ENCODE results near the gene NOL7. TPM values are rescaled to one million over a fixed set of nuclear protein-coding genes. Genes with fewer than 3 reads are reported as not detected.

Gene NOL7
- total RNA-seq, 1 experiment from 2014 or later, result 73.7 TPM

- CTCF ChIA-PET, result no interaction called here
- Histone ChIP-seq H3K4me3 (replicated peaks in 1 of 2; ENCODE audit: low read depth in 1 of 2, low read length in 2 of 2) (no peak overlapping the region), H2AFZ (ENCODE audit: low read depth, low read length, poor library complexity, severe bottlenecking) (no peak overlapping the region), H4K20me1 (ENCODE audit: insufficient read depth) (no peaks in the 10 kb centered on the region), H3K9me2 (ENCODE audit: insufficient read depth) (no peaks in the 10 kb centered on the region), H3K9me3 (ENCODE audit: control insufficient read depth in 1 of 2, insufficient read depth in 1 of 2, low read depth in 1 of 2, low read length in 2 of 2) (no peaks in the 10 kb centered on the region), H3K9ac (ENCODE audit: low read length) (no peak overlapping the region), H3K4me1 (ENCODE audit: control insufficient read depth in 1 of 2, insufficient read depth in 2 of 2, low read length in 2 of 2) (no peaks in the 10 kb centered on the region), H3K4me2 (ENCODE audit: low read length) (no peak overlapping the region), H3K36me3 (ENCODE audit: control insufficient read depth in 1 of 2, insufficient read depth in 2 of 2, low read length in 2 of 2) (no peaks in the 10 kb centered on the region; a peak in 1 of 4 replicates), H3K27me3 (ENCODE audit: insufficient read depth, low read length) (no peaks in the 10 kb centered on the region), H3K27ac (ENCODE audit: low read depth, low read length) (no peak overlapping the region), H3K79me2 (ENCODE audit: insufficient read depth, low read length) (no peaks in the 10 kb centered on the region)
- no peak for ATAC-seq
- BruUV-seq (replicated peaks), result no TSS peak
- RAD21 ChIA-PET (ENCODE audit: low non-redundant PET in 1 of 2, low total read pairs in 2 of 2, uncharacterized antibody in 2 of 2, unreplicated experiment in 2 of 2), result no interaction called here
- POLR2A ChIA-PET, result no interaction called here
- TF ChIP-seq ZBTB33 (IDR thresholded peaks at IDR 0.05; ENCODE audit: extremely low read depth, insufficient replicate concordance, low read length) (no peak), TCF7L2 (IDR thresholded peaks at IDR 0.05; ENCODE audit: borderline replicate concordance, extremely low read depth, insufficient read depth, insufficient read length) (no peak), SP1 (IDR thresholded peaks at IDR 0.05; ENCODE audit: low read depth) (no peak), JUND (IDR thresholded peaks at IDR 0.05) (no peak), REST (IDR thresholded peaks at IDR 0.05; ENCODE audit: low read depth) (no peak), EZH2phosphoT487 (IDR thresholded peaks at IDR 0.05; ENCODE audit: borderline replicate concordance) (no peak), MAX (IDR thresholded peaks at IDR 0.05) (no peak), EGR1 (IDR thresholded peaks at IDR 0.05; ENCODE audit: low read depth) (no peak), RAD21 (IDR thresholded peaks at IDR 0.05; ENCODE audit: low read depth) (no peak)
- DNase-seq (ENCODE audit: low read depth, low spot score), result no peak
- intact Hi-C loops (cut with micrococcal nuclease), result no loop called here
Observed at GRCh38 chr6:13597073-13597472, 18.1 kb upstream of the NOL7 start.
